ENCODE measurements around the gene MPZL1.

MPZL1 gene

DNA sequence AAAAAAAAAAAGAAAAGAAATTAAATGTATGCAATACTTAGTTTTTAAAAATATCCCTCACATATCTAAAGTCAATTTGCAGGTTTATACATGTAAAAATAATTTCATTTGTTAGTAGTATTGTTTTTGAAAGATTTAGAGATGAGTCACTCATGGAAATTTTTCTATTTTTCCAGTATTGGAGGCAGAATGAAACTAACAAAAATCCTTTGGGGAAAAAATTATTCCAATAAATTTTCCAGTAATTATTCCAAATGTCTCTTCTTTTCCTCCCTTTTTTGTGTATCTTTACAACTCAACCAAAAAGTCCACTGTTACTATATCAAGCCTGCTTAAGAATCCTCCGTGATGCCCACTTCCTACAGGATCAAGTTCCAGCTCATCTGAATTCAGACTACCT is 29.9 kb downstream of the MPZL1 start:
- H3K4me3 ChIP-seq (ENCODE audit: low read depth, low read length): no peak overlapping the region
- no peak for TF ChIP-seq CTCF (IDR thresholded peaks at IDR 0.05; ENCODE audit: low read depth, low read length)
- DNase-seq (ENCODE audit: low read depth, low spot score): no peak

DNA sequence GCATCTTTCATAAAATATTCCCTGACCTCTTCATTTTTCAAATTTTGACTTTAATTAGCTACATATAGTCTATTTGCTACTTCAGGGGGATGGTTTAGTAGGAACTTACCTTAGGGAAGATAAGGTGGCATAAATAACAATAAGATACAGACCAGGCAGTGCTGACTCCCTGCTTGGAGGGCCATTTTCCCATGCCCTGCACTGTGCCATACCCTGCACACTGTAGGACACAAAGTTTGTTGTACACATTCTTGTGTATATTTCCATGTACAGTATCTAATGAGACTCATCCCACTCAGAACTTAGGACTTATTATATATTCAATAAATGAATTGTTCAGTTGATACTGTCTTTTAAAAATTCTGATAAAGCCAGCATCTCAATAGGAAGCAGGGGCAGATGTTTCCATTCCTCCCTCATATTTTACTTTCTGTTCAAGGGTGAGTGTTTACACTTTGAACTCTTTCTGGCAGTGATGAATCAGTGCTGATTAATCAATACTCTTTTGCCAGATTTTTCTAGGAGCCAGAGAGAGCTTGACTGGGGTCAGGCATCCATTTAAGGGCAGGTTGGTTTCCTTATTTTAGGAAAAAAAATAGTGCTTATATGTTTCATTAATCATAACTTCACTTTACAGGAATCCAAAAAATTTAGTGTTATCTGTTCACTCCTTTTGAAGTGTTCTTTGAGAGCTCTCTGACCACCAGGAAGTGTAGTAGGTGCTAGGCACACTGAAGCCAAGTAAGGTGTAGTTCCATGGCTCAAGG is 30.6 kb downstream of the MPZL1 start:
- in situ Hi-C loops (cut with HindIII; ENCODE audit: low sequenced_read_pairs): no loop called here

More for the DNA sequence above, 29.9 kb downstream of the MPZL1 start:
- in situ Hi-C loops (cut with HindIII; ENCODE audit: low sequenced_read_pairs): no loop called here

GRCh38 chr1:167755654-167756053 is 33.9 kb downstream of the MPZL1 start:
- no peak overlapping the region for H3K4me3 ChIP-seq (ENCODE audit: low read depth, low read length)
- no peak for TF ChIP-seq CTCF (IDR thresholded peaks at IDR 0.05; ENCODE audit: low read depth, low read length)
- DNase-seq (ENCODE audit: low read depth, low spot score): no peak
- in situ Hi-C loops (cut with HindIII; ENCODE audit: low sequenced_read_pairs): no loop called here

More for the DNA sequence above, 30.6 kb downstream of the MPZL1 start:
- no peak overlapping the region for H3K4me3 ChIP-seq (ENCODE audit: low read depth, low read length)
- no peak for TF ChIP-seq CTCF (IDR thresholded peaks at IDR 0.05; ENCODE audit: low read depth, low read length)
- DNase-seq (ENCODE audit: low read depth, low spot score): no peak

DNA sequence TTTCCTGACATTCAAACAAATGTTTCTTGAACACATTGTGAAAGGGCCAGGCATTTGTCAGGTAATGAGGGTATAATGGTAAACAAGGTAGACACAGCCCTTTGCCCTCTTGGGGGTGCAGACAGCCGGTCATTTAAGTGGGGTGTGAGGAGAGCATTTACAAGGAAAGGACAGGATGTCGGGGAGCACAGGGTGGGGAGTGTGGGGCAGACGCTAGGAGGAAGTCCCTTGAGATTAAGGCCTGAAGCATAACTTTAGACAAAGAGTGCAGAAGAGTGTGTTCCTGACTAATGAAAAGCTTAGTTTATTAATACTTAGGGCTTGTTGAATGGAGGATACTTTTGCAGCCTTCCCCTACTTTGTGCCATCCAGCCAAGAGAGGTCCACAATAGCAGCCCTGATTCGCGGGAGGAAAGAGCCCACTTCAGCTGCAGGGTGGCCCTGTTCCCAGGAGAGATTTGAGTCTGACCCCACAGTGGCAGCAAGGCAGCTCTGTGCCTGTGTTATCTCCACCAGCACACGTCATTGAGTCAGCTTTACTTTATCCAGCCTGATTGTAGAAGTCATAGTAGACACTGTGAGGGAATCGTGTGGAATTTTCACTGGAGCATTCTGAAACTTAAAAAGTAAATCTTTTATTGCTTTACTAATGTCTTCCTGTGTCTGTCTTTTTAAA is 35.1 kb downstream of the MPZL1 start:
- TF ChIP-seq CTCF (IDR thresholded peaks at IDR 0.05; ENCODE audit: low read depth, low read length): no peak
- no peak for DNase-seq (ENCODE audit: low read depth, low spot score)
- no peak overlapping the region for H3K4me3 ChIP-seq (ENCODE audit: low read depth, low read length)
- in situ Hi-C loops (cut with HindIII; ENCODE audit: low sequenced_read_pairs): no loop called here

DNA sequence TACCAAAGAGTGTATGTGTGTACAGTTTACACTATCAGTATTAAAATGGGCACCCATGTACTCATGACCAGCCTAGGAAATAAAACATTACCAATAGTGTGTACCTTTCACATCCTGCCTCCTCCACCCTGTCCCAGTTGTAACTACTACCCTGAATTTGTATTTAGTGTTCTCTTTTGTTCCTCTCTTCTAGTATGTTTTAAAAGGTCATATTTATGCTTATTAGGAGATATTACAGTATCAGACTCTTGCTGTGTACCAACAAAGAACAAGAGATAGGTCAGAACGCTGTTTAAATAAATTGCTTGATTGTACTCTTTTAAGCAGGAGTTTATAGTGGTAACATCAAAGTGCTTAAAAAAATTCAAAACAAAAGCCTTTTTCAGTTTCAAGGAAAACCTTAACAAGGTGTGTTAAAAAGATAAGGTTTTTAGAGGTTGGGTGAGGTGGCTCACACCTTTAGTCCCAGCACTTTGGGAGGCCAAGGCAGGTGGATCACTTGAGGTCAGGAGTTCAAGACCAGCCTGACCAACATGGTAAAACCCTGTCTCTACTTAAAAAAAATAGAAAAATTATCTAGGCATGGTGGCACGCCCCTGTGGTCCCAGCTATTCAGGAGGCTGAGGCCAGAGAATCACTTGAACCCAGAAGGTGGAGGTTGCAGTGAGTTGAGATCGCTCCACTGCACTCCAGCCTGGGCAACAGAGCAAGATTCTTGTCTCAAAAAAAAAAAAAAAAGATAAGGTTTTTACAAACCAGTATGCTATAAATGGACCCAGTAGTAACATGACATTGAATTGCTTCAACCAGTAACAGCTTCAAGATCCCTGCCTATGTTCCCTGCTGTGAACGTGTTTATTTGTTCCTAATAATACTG is 35.9 kb downstream of the MPZL1 start:
- no peak for TF ChIP-seq CTCF (IDR thresholded peaks at IDR 0.05; ENCODE audit: low read depth, low read length)
- no peak for DNase-seq (ENCODE audit: low read depth, low spot score)
- in situ Hi-C loops (cut with HindIII; ENCODE audit: low sequenced_read_pairs): no loop called here
- no peak overlapping the region for H3K4me3 ChIP-seq (ENCODE audit: low read depth, low read length)

GRCh38 chr1:167761400-167761799 is 39.6 kb downstream of the MPZL1 start:
- in situ Hi-C loops (cut with HindIII; ENCODE audit: low sequenced_read_pairs): no loop called here
- no peak overlapping the region for H3K4me3 ChIP-seq (ENCODE audit: low read depth, low read length)
- no peak for DNase-seq (ENCODE audit: low read depth, low spot score)
- TF ChIP-seq CTCF (IDR thresholded peaks at IDR 0.05; ENCODE audit: low read depth, low read length): no peak

All from astrocyte of the spinal cord (primary cell).